Left ventricle myocardium inferior (tissue), 1 donor: ENCODE measurements around the gene CLTCL1. TPM values are rescaled to one million over a fixed set of nuclear protein-coding genes. Genes with fewer than 3 reads are reported as not detected.

Experiments used
- DNase-seq: peaks from one replicate; pipeline ENCODE4 v3.0.0-alpha.2; 2020
- H3K27ac ChIP-seq: fragments of 200-600 bp; replicated peaks from 2 replicates; pipeline ENCODE4 v1.8.0; 2021
- H3K27me3 ChIP-seq: fragments of 200-600 bp; 2 replicates; pipeline ENCODE4 v1.8.0; 2021; ENCODE audit warnings: low read depth
- H3K36me3 ChIP-seq: fragments of 200-600 bp; 2 replicates; pipeline ENCODE4 v1.8.0; 2021
- H3K4me1 ChIP-seq: fragments of 200-600 bp; 2 replicates; pipeline ENCODE4 v1.8.0; 2021
- H3K4me3 ChIP-seq: fragments of 200-600 bp; 2 replicates; pipeline ENCODE4 v1.8.0; 2021; ENCODE audit warnings: mild to moderate bottlenecking, moderate library complexity
- H3K9me3 ChIP-seq: fragments of 200-600 bp; replicated peaks from 2 replicates; pipeline ENCODE4 v1.8.0; 2021
- intact Hi-C: fragments of 100-400 bp; cut with micrococcal nuclease; formaldehyde crosslinking; loops from one replicate; pipeline ENCODE4 v1.11.0; 2022
- total RNA-seq: library from RNA; stranded (reverse); fragmentation: NEBNext Ultra II Directional; extraction: Animal tissue kit (Norgen Biotek cat#: 25700); gene quantifications from one replicate; pipeline ENCODE4 v1.2.1, GENCODE V29; 2021
- TF ChIP-seq, protein P1 (sequence below): fragments of 200-600 bp; IDR thresholded peaks from 2 replicates; pipeline ENCODE4 v1.8.0; 2021; ENCODE audit warnings: antibody characterized with exemption, mild to moderate bottlenecking, borderline replicate concordance
- donor health status: DM: no; HTN: yes; CAD: no; lungs with severe emphysema.

The CLTCL1 gene
- total RNA-seq, 1 donor from 2014 or later = 9.4 TPM

DNA sequence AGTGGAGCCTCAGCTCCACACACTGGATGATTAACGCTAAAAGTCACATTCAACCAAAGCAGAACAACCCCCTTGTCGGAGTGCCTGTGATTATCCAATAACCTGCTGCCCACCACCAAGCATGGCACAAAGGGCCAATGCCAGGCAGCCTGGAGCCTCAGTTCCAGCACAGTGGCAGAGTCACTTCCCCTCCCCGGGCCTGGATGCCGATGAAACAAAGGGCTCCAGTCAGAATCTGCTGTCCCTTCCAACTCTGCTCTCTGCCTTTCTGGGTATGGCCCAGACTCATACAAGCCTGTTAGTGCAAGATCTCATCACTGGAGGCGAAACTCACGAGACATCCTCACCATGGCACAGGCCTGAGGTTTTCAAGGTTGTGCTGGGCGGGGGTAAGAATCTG, 52.1 kb downstream of the CLTCL1 start:
- H3K27me3 ChIP-seq = no peaks in the 10 kb centered on the region
- no peaks in the 10 kb centered on the region for H3K9me3 ChIP-seq
- TF ChIP-seq, protein P1, sequence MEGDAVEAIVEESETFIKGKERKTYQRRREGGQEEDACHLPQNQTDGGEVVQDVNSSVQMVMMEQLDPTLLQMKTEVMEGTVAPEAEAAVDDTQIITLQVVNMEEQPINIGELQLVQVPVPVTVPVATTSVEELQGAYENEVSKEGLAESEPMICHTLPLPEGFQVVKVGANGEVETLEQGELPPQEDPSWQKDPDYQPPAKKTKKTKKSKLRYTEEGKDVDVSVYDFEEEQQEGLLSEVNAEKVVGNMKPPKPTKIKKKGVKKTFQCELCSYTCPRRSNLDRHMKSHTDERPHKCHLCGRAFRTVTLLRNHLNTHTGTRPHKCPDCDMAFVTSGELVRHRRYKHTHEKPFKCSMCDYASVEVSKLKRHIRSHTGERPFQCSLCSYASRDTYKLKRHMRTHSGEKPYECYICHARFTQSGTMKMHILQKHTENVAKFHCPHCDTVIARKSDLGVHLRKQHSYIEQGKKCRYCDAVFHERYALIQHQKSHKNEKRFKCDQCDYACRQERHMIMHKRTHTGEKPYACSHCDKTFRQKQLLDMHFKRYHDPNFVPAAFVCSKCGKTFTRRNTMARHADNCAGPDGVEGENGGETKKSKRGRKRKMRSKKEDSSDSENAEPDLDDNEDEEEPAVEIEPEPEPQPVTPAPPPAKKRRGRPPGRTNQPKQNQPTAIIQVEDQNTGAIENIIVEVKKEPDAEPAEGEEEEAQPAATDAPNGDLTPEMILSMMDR = no peak
- H3K27ac ChIP-seq = peak overlapping the region; percentile 47
- intact Hi-C loops = no loop called here
- H3K4me1 ChIP-seq = peaks cover 27% of the 10 kb centered on the region
- H3K4me3 ChIP-seq = no peak overlapping the region
- DNase-seq = no peak
- H3K36me3 ChIP-seq = peaks cover 21% of the 10 kb centered on the region

GRCh38 chr22:19238900-19239299, 52.6 kb downstream of the CLTCL1 start:
- TF ChIP-seq, protein P1 = no peak
- H3K27me3 ChIP-seq = no peaks in the 10 kb centered on the region
- H3K9me3 ChIP-seq = no peaks in the 10 kb centered on the region
- H3K36me3 ChIP-seq = peaks cover 27% of the 10 kb centered on the region
- H3K4me1 ChIP-seq = peaks cover 27% of the 10 kb centered on the region
- no peak overlapping the region for H3K4me3 ChIP-seq
- H3K27ac ChIP-seq = peak overlapping the region; percentile 47
- no peak for DNase-seq
- intact Hi-C loops = no loop called here

DNA sequence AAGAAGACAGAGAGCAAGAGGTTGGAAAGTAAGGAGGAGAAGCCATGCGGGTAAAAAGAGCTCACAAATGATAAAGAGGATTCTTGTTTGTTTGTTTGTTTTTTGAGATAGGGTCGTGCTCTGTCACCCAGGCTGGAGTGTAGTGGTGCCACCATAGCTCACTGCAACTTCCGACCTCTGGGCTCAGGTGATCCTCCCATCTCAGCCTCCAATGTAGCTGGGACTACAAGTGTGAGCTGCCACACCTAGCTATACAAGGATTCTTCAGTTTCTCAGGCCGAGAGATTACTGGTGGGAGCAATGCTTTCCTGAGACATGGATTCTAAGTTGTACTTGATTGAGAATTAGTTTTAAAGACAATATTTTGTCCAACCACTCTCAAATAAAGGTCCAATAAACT, 55.6 kb downstream of the CLTCL1 start:
- Histone ChIP-seq H3K36me3 (peaks cover 50% of the 10 kb centered on the region), H3K27ac (no peak overlapping the region), H3K27me3 (no peaks in the 10 kb centered on the region), H3K9me3 (no peaks in the 10 kb centered on the region), H3K4me3 (no peak overlapping the region), H3K4me1 (peaks cover 23% of the 10 kb centered on the region)
- DNase-seq = no peak
- TF ChIP-seq, protein P1 = no peak
- intact Hi-C loops = no loop called here

DNA sequence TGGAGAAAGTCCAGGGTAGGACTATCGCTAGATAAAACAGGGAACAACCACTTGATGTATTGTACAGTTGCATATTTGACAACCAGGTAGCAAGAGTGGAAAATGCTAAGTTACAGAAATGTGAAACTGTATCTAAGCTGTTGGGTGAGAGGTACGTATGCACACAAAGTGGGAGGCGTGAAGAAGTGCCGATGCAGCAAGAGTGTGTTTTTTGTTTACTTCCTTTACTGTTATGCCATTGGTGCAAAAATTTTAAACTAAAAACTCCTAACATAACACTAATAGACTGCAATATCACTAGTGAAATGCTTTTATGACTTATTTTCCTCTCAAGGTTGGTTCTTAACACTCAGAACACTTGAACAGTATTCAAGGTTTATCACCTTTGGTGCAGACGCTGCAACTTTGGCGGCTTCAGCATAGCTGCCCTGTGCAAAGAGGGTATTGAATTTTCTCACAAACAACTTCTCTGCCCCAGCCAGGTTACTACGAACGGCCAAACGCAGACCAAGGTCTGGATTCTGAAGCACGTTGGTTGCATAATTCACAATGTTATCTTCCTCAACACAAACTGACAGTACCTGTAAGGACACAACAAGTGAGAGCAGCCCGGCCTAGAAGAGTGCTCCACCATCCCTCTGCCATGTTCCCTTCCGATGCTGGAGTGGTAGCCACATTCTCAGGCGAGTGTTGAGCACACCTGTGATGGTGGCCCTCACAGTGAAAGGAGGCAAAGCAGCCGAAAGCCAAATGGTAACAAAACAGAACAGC, 57.2 kb downstream of the CLTCL1 start:
- H3K4me3 ChIP-seq = no peak overlapping the region
- intact Hi-C loops = no loop called here
- peaks cover 12% of the 10 kb centered on the region for H3K4me1 ChIP-seq
- no peaks in the 10 kb centered on the region for H3K27me3 ChIP-seq
- peaks cover 53% of the 10 kb centered on the region for H3K36me3 ChIP-seq
- TF ChIP-seq, protein P1 = no peak
- H3K27ac ChIP-seq = no peak overlapping the region
- no peak for DNase-seq
- H3K9me3 ChIP-seq = no peaks in the 10 kb centered on the region

DNA sequence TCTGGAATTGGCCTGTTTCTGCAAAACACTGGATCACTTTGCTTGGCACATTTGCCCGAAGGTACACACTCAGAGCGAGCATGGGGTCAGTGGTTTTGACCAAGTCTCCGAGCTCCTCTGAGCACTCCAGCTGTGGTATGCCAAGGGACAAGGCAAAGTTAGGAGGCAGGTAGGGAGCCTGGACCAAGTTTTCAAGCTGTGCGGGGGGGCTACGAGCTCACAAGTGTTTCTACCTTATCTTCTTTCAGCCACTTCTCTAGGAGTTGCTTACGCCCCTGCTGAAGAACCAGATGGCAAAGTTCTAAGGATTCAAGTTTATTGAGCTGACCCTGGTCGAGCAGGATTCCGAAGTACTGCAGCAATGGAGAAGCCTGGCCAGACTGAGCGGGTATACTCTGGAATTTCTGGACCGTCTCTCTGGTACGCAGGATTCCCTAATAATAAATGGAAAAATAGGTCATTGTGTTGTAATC, 58.3 kb downstream of the CLTCL1 start:
- no peaks in the 10 kb centered on the region for H3K9me3 ChIP-seq
- no peak overlapping the region for H3K27ac ChIP-seq
- no peaks in the 10 kb centered on the region for H3K27me3 ChIP-seq
- H3K4me1 ChIP-seq = peaks cover 11% of the 10 kb centered on the region
- peaks cover 53% of the 10 kb centered on the region for H3K36me3 ChIP-seq
- TF ChIP-seq, protein P1 = no peak
- intact Hi-C loops = no loop called here
- no peak overlapping the region for H3K4me3 ChIP-seq
- DNase-seq = no peak
